Retina (tissue), 1 donor: ENCODE data around the gene PAX8.
"Not testable (repeated sequence)": the region's sequence is repeated elsewhere in the genome, so short reads cannot be mapped to it uniquely, and the experiment has no call there.

Source experiments
- DNase-seq: peaks from one replicate; pipeline ENCODE4 v3.0.0-alpha.2; 2016

Gene PAX8

GRCh38 chr2:113236367-113237159 is 42.2 kb downstream of the PAX8 start:
- no peak for DNase-seq

- DNase-seq = not testable (repeated sequence)
Measured at GRCh38 chr2:113235347-113236226, 43.1 kb downstream of the PAX8 start.

GRCh38 chr2:113234721-113235346 is 43.9 kb downstream of the PAX8 start:
- DNase-seq = no peak

GRCh38 chr2:113233593-113234550 is 44.8 kb downstream of the PAX8 start:
- DNase-seq = no peak

GRCh38 chr2:113232740-113233139 is 46.0 kb downstream of the PAX8 start:
- DNase-seq = no peak

- no peak for DNase-seq
Measured at GRCh38 chr2:113232123-113232522, 46.6 kb downstream of the PAX8 start.

- no peak for DNase-seq
Measured at GRCh38 chr2:113231064-113231463, 47.7 kb downstream of the PAX8 start.

GRCh38 chr2:113230531-113230930 is 48.2 kb downstream of the PAX8 start:
- DNase-seq = no peak

- DNase-seq = no peak
Measured at GRCh38 chr2:113229795-113230194, 48.9 kb downstream of the PAX8 start.

GRCh38 chr2:113228991-113229716 is 49.6 kb downstream of the PAX8 start:
- no peak for DNase-seq

GRCh38 chr2:113228351-113228750 is 50.4 kb downstream of the PAX8 start:
- no peak for DNase-seq

- no peak for DNase-seq
Measured at GRCh38 chr2:113227698-113228097, 51.0 kb downstream of the PAX8 start.

- DNase-seq = no peak
Measured at GRCh38 chr2:113227290-113227689, 51.4 kb downstream of the PAX8 start.

- no peak for DNase-seq
Measured at GRCh38 chr2:113226462-113226861, 52.3 kb downstream of the PAX8 start.

- DNase-seq = peak; percentile 76
Measured at GRCh38 chr2:113225263-113226259, 53.2 kb downstream of the PAX8 start.

GRCh38 chr2:113224647-113225236 is 54.0 kb downstream of the PAX8 start:
- no peak for DNase-seq

- DNase-seq = no peak
Measured at GRCh38 chr2:113223813-113224212, 54.9 kb downstream of the PAX8 start.

GRCh38 chr2:113221846-113222245 is 56.9 kb downstream of the PAX8 start:
- no peak for DNase-seq

- DNase-seq = no peak
Measured at GRCh38 chr2:113220970-113221708, 57.6 kb downstream of the PAX8 start.
